K562 (cell line): ENCODE results near the gene RPL18A. TPM values are rescaled to one million over a fixed set of nuclear protein-coding genes. Genes with fewer than 3 reads are reported as not detected.

Source experiments
- FIP1L1 ChIP-seq: fragments of 200-400 bp; formaldehyde crosslinking; IDR thresholded peaks from 2 replicates; pipeline ENCODE4 v1.6.1; 2018; ENCODE audit warnings: mild to moderate bottlenecking, low read depth, low read length; ENCODE audit not compliant: poor library complexity, severe bottlenecking
- MCM7 ChIP-seq, 2 experiments: fragments of 450-650 bp; IDR thresholded peaks; 2 replicates each; pipeline ENCODE4 v1.6.1; 2016 to 2018
- NFE2 ChIP-seq: IDR thresholded peaks from 2 replicates; pipeline ENCODE4 v1.6.1; 2014; ENCODE audit warnings: antibody characterized with exemption, low read depth
- NFE2L1 ChIP-seq: fragments of 450-650 bp; IDR thresholded peaks from 2 replicates; pipeline ENCODE4 v1.6.1; 2016; ENCODE audit warnings: missing genetic modification characterization, low read depth, mild to moderate bottlenecking, missing compliant biosample characterization, moderate library complexity, borderline replicate concordance
- PHF20 ChIP-seq: fragments of 450-650 bp; IDR thresholded peaks from 2 replicates; pipeline ENCODE4 v1.6.1; 2018; ENCODE audit not compliant: partially characterized antibody
- PYGO2 ChIP-seq: fragments of 450-650 bp; IDR thresholded peaks from 2 replicates; pipeline ENCODE4 v1.6.1; 2016; ENCODE audit warnings: mild to moderate bottlenecking, missing genetic modification characterization, moderate library complexity, missing compliant biosample characterization
- SMAD4 ChIP-seq: fragments of 250-450 bp; sonication (Bioruptor Pico); conservative IDR thresholded peaks from 2 replicates; pipeline ENCODE4 v1.8.0; 2021; ENCODE audit warnings: inconsistent platforms, mild to moderate bottlenecking, moderate library complexity
- SREBF2 ChIP-seq: sonication (generic); formaldehyde crosslinking; IDR thresholded peaks from 2 replicates; pipeline ENCODE4 v1.4.0; 2020; ENCODE audit warnings: mild to moderate bottlenecking, missing genetic modification reagents
- ZNF644 ChIP-seq: fragments of 200-800 bp; sonication (Bioruptor generic); IDR thresholded peaks from 2 replicates; pipeline ENCODE4 v1.6.1; 2016; ENCODE audit warnings: low read depth, missing genetic modification characterization, missing compliant biosample characterization
- polyA plus RNA-seq, 8 experiments: library from polyadenylated mRNA; depleted of rRNA in 4 of 8; stranded (reverse) in 5 of 8; unstranded in 3 of 8; fragments of >200 nt; fragmentation: Nextera tagmentation in 2 of 8; fragmentation: Illumina TruSeq in 1 of 8; extraction: Ambion mirVana in 2 of 8; extraction: Trizol in 1 of 8; gene quantifications; 2 replicates each; pipeline versions ENCODE4 v1.2.1 to v1.2.3, GENCODE V29; 2011 to 2014; ENCODE audit warnings: inconsistent platforms in 1 of 8, missing spikeins in 1 of 8
- total RNA-seq, 7 experiments: library from RNA; depleted of rRNA in 6 of 7; stranded (reverse); fragments of >200 nt in 6 of 7; fragmentation: Illumina TruSeq in 2 of 7; extraction: Trizol in 2 of 7; gene quantifications; 2 replicates each; pipeline versions ENCODE4 v1.2.1 to v1.2.3, GENCODE V29; 2011 to 2021; ENCODE audit warnings: low replicate concordance in 1 of 7
- TF ChIP-seq, protein P1 (sequence below), 2 experiments: fragments of 450-650 bp in 1 of 2; sonication (generic) in 1 of 2; formaldehyde crosslinking in 1 of 2; IDR thresholded peaks; 2 replicates each; pipeline versions ENCODE4 v1.7.1 to v1.9.0; 2016 to 2022; ENCODE audit warnings: inconsistent platforms in 1 of 2, mild to moderate bottlenecking in 1 of 2, missing genetic modification reagents in 1 of 2
- TF ChIP-seq, protein P2 (sequence below): fragments of 250-450 bp; sonication (Bioruptor Pico); IDR thresholded peaks from 2 replicates; pipeline ENCODE4 v1.4.0; 2020; ENCODE audit warnings: mild to moderate bottlenecking, moderate library complexity

Gene RPL18A
- total and polyA plus RNA-seq, 9 of the 15 experiments (the other 6 are each of a cell fraction or from before 2014, with no cell fraction given), result 626 to 2,882 (median 1,895) TPM

DNA sequence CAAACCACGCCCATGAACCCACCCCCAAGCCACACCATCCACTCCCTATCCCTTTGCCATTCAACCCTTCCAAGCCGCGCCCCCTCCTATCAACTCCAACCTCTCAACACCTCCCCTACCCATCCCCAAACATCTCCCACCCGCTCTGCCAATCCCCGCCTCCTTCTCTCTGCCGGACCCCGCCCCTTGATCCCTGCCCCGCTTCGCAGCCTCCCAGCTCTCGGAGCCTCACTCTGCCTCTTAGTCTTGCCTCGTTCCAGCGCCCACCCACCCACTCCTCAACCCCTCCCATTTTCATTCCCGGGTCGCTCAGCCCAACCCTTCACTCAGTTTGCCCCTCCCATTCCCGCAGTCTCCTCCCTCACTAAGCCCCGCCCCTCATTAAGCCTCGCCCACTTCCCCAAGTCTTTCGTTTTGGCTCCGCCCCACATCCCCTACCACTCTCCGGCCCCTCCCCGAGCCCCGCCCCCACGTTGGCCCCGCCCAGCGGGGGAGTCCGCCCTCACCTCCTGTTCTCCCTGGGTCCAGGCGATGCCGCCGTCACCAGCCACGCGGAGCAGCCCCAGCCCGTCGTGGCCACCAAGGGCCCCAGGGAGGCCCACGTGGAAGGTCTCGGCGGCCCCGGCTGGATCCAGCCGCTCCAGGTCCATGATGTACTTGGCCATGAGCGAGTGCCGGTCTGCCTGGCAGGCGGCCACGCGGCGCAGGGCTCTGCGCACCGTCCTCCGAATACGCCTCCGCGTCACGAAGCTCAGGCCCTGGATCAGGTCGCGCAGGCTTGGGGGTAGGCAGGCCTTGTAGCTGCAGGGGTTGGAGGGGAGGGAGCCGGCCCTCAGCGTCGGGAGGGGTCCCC lies 17.7 kb upstream of the RPL18A start (continued):
- TF ChIP-seq, protein P1, sequence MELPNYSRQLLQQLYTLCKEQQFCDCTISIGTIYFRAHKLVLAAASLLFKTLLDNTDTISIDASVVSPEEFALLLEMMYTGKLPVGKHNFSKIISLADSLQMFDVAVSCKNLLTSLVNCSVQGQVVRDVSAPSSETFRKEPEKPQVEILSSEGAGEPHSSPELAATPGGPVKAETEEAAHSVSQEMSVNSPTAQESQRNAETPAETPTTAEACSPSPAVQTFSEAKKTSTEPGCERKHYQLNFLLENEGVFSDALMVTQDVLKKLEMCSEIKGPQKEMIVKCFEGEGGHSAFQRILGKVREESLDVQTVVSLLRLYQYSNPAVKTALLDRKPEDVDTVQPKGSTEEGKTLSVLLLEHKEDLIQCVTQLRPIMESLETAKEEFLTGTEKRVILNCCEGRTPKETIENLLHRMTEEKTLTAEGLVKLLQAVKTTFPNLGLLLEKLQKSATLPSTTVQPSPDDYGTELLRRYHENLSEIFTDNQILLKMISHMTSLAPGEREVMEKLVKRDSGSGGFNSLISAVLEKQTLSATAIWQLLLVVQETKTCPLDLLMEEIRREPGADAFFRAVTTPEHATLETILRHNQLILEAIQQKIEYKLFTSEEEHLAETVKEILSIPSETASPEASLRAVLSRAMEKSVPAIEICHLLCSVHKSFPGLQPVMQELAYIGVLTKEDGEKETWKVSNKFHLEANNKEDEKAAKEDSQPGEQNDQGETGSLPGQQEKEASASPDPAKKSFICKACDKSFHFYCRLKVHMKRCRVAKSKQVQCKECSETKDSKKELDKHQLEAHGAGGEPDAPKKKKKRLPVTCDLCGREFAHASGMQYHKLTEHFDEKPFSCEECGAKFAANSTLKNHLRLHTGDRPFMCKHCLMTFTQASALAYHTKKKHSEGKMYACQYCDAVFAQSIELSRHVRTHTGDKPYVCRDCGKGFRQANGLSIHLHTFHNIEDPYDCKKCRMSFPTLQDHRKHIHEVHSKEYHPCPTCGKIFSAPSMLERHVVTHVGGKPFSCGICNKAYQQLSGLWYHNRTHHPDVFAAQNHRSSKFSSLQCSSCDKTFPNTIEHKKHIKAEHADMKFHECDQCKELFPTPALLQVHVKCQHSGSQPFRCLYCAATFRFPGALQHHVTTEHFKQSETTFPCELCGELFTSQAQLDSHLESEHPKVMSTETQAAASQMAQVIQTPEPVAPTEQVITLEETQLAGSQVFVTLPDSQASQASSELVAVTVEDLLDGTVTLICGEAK (IDR thresholded peaks at IDR 0.05), result 0 out of 2 replicates have a peak, but pooled peaks have one; percentile 40
- TF ChIP-seq, protein P1 (CRISPR knock-in tag; IDR thresholded peaks at IDR 0.05), result no peak
- TF ChIP-seq FIP1L1 (peak; percentile 72), MCM7 (IDR thresholded peaks at IDR 0.05) (no peak), PYGO2 (tag) (no peak), ZNF644 (tag) (no peak), PHF20 (peak; percentile 55), SMAD4 (CRISPR knock-in tag) (peak; percentile 54; the same call in 1 of the 2 replicates), SREBF2 (CRISPR knock-in tag) (no peak), NFE2L1 (tag) (no peak), NFE2 (no peak)
- TF ChIP-seq, protein P2, sequence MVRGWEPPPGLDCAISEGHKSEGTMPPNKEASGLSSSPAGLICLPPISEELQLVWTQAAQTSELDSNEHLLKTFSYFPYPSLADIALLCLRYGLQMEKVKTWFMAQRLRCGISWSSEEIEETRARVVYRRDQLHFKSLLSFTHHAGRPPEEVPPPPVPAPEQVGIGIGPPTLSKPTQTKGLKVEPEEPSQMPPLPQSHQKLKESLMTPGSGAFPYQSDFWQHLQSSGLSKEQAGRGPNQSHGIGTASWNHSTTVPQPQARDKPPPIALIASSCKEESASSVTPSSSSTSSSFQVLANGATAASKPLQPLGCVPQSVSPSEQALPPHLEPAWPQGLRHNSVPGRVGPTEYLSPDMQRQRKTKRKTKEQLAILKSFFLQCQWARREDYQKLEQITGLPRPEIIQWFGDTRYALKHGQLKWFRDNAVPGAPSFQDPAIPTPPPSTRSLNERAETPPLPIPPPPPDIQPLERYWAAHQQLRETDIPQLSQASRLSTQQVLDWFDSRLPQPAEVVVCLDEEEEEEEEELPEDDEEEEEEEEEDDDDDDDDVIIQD (CRISPR knock-in tag), result no peak
- TF ChIP-seq, all 486 proteins: peak for 111
